Measurements from ENCODE around the gene KCTD16.

DNA sequence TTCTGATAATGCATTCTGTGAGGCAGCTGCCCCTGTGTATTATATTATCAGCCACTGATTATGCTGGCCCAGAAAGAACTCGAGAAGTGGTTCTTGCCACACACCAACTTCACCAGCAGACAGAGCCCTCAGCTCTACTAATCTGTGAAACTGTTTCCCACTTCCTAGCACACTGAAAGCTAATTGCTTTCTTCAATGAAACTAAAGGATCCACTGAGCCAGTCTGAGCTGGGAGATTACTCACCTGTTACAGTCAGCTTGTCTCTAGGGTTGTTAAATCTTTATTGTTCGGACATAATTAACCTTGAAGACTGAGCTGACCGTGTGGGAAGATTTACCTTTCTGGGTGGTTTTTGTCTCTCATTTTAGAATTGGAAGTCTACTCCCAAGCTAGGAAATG, 263.2 kb downstream of the KCTD16 start:
- no peak for TF ChIP-seq CTCF (optimal IDR thresholded peaks at IDR 0.05 in 1 of 3, IDR thresholded peaks at IDR 0.05 in 1 of 3, conservative IDR thresholded peaks at IDR 0.05 in 1 of 3; ENCODE audit: extremely low read depth in 1 of 3, insufficient read depth in 2 of 3, low read length in 3 of 3)
- no peak for TF ChIP-seq EZH2 (IDR thresholded peaks at IDR 0.05; ENCODE audit: low read length)
